SK-N-SH (cell line): ENCODE data around the gene GNG14. TPM values are rescaled to one million over a fixed set of nuclear protein-coding genes. Genes with fewer than 3 reads are reported as not detected.

Experiments used
- CTCF ChIA-PET: fragments of 300-600, 350-600 bp; formaldehyde crosslinking; extraction: SDS; loops from one replicate; lab custom pipeline; 2021; lab: Yijun Ruan, JAX
- POLR2A ChIA-PET: fragments of 350-600 bp; sonication (Branson Sonifier 250); formaldehyde crosslinking; extraction: SDS; loops from one replicate; lab custom pipeline; 2020; ENCODE audit warnings: antibody characterized with exemption, inconsistent platforms; lab: Yijun Ruan, JAX
- DNase-seq: peaks from one replicate; pipeline ENCODE4 v3.0.0; 2012
- H2AFZ ChIP-seq: fragments of 200-600 bp; sonication (generic); 2 replicates; pipeline ENCODE4 v1.8.1; 2016; ENCODE audit warnings: antibody characterized with exemption, mild to moderate bottlenecking, low read depth
- H3F3A ChIP-seq: fragments of 200-600 bp; sonication (generic); replicated peaks from 2 replicates; pipeline ENCODE3; 2016; ENCODE audit warnings: antibody characterized with exemption, mild to moderate bottlenecking; ENCODE audit not compliant: insufficient read depth
- H3K27ac ChIP-seq, 2 experiments: fragments of 200-500 bp in 1 of 2; fragments of 200-600 bp in 1 of 2; sonication (Bioruptor generic) in 1 of 2; sonication (generic), shearing (Covaris generic) in 1 of 2; 2 replicates each; pipeline versions ENCODE4 v1.5.1 to v1.6.1; 2014 to 2016; ENCODE audit warnings: low read depth in 2 of 2, inconsistent platforms in 1 of 2, low read length in 1 of 2, mild to moderate bottlenecking in 1 of 2, mixed read lengths in 1 of 2
- H3K27me3 ChIP-seq: fragments of 200-600 bp; sonication (generic), shearing (Covaris generic); 2 replicates; pipeline ENCODE4 v1.6.1; 2016; ENCODE audit warnings: mixed run types; ENCODE audit not compliant: insufficient read depth
- H3K36me3 ChIP-seq, 2 experiments: fragments of 200-500 bp in 1 of 2; fragments of 200-600 bp in 1 of 2; sonication (Bioruptor generic) in 1 of 2; sonication (generic) in 1 of 2; replicated peaks in 1 of 2; 2 replicates each; pipeline versions ENCODE3 to v1.5.1; 2014 to 2016; ENCODE audit warnings: low read length in 1 of 2, mild to moderate bottlenecking in 1 of 2; ENCODE audit not compliant: insufficient read depth in 2 of 2, control insufficient read depth in 1 of 2
- H3K4me1 ChIP-seq, 2 experiments: fragments of 200-500 bp in 1 of 2; fragments of 200-600 bp in 1 of 2; sonication (Bioruptor generic) in 1 of 2; sonication (generic), shearing (Covaris generic) in 1 of 2; 2 replicates each; pipeline versions ENCODE4 v1.5.1 to v1.6.1; 2014 to 2016; ENCODE audit warnings: low read depth in 1 of 2, low read length in 1 of 2, mixed run types in 1 of 2; ENCODE audit not compliant: insufficient read depth in 2 of 2, control insufficient read depth in 1 of 2
- H3K4me2 ChIP-seq: fragments of 200-600 bp; sonication (generic), shearing (Covaris generic); 2 replicates; pipeline ENCODE4 v1.6.1; 2017; ENCODE audit warnings: mixed run types
- H3K4me3 ChIP-seq, 2 experiments: fragments of 200-500 bp in 1 of 2; fragments of 200-600 bp in 1 of 2; sonication (Bioruptor generic) in 1 of 2; sonication (generic), shearing (Covaris generic) in 1 of 2; 2 replicates each; pipeline versions ENCODE4 v1.5.1 to v1.8.1; 2014 to 2016; ENCODE audit warnings: low read depth in 2 of 2, inconsistent platforms in 1 of 2, low read length in 1 of 2, mild to moderate bottlenecking in 1 of 2, mixed read lengths in 1 of 2, moderate library complexity in 1 of 2
- H3K79me2 ChIP-seq: fragments of 200-600 bp; sonication (generic); 2 replicates; pipeline ENCODE4 v1.8.1; 2017; ENCODE audit warnings: mild to moderate bottlenecking; ENCODE audit not compliant: insufficient read depth
- H3K9ac ChIP-seq: fragments of 200-600 bp; sonication (generic); 2 replicates; pipeline ENCODE4 v1.6.1; 2017; ENCODE audit warnings: mixed run types
- H3K9me2 ChIP-seq: fragments of 200-600 bp; sonication (generic); 2 replicates; pipeline ENCODE4 v1.6.1; 2017; ENCODE audit warnings: mixed run types
- H3K9me3 ChIP-seq: fragments of 200-600 bp; sonication (generic); 2 replicates; pipeline ENCODE4 v1.6.1; 2017; ENCODE audit warnings: mixed run types, mild to moderate bottlenecking, moderate library complexity
- H4K20me1 ChIP-seq: fragments of 200-600 bp; sonication (generic); 2 replicates; pipeline ENCODE4 v1.6.1; 2017; ENCODE audit warnings: mild to moderate bottlenecking, mixed run types; ENCODE audit not compliant: insufficient read depth
- FOXJ3 ChIP-seq: sonication (generic); formaldehyde crosslinking; IDR thresholded peaks from 2 replicates; pipeline ENCODE4 v1.5.1; 2020; ENCODE audit warnings: mild to moderate bottlenecking, missing genetic modification reagents
- GABPA ChIP-seq: IDR thresholded peaks from 2 replicates; pipeline ENCODE4 v1.4.0; 2012; ENCODE audit warnings: low read depth, mild to moderate bottlenecking
- JUND ChIP-seq: IDR thresholded peaks from 2 replicates; pipeline ENCODE4 v1.4.0; 2012
- NFIC ChIP-seq: IDR thresholded peaks from 2 replicates; pipeline ENCODE4 v1.4.0; 2012; ENCODE audit warnings: borderline replicate concordance
- NRF1 ChIP-seq: IDR thresholded peaks from 2 replicates; pipeline ENCODE4 v1.6.1; 2012; ENCODE audit warnings: low read depth, mild to moderate bottlenecking, low read length
- RFX5 ChIP-seq: IDR thresholded peaks from 2 replicates; pipeline ENCODE4 v1.6.1; 2012; ENCODE audit warnings: mild to moderate bottlenecking, improper control_type of control experiment, low read length
- RXRA ChIP-seq: IDR thresholded peaks from 2 replicates; pipeline ENCODE4 v1.4.0; 2012; ENCODE audit warnings: low read depth, mild to moderate bottlenecking, borderline replicate concordance
- SMC3 ChIP-seq: IDR thresholded peaks from 2 replicates; pipeline ENCODE4 v1.6.1; 2012; ENCODE audit warnings: low read depth, low read length, improper control_type of control experiment
- TAF1 ChIP-seq: IDR thresholded peaks from 2 replicates; pipeline ENCODE4 v1.6.1; 2012; ENCODE audit warnings: low read depth, mild to moderate bottlenecking, low read length, moderate library complexity, borderline replicate concordance
- TCF12 ChIP-seq: IDR thresholded peaks from 2 replicates; pipeline ENCODE4 v1.4.0; 2012
- TEAD4 ChIP-seq: IDR thresholded peaks from 2 replicates; pipeline ENCODE4 v1.4.0; 2012; ENCODE audit warnings: mild to moderate bottlenecking, borderline replicate concordance; ENCODE audit not compliant: insufficient read depth
- YY1 ChIP-seq: IDR thresholded peaks from 2 replicates; pipeline ENCODE4 v1.4.0; 2012; ENCODE audit warnings: low read depth, mild to moderate bottlenecking
- WGBS: methylation state at CpG from one replicate; pipeline ENCODE4 v1.1.6; 2017; ENCODE audit warnings: low lambda C conversion rate; 5-methylcytosine and 5-hydroxymethylcytosine counted together
- polyA plus RNA-seq, 3 experiments: library from polyadenylated mRNA; depleted of rRNA; stranded (reverse); fragments of >200 nt; gene quantifications; 2 replicates each; pipeline ENCODE4 v1.2.3, GENCODE V29; 2012
- TF ChIP-seq, protein P1 (sequence below): IDR thresholded peaks from 2 replicates; pipeline ENCODE4 v1.4.0; 2012; ENCODE audit warnings: low read depth, borderline replicate concordance
- TF ChIP-seq, protein P2 (sequence below): IDR thresholded peaks from 2 replicates; pipeline ENCODE4; 2012
- TF ChIP-seq, protein P3 (sequence below): IDR thresholded peaks from 2 replicates; pipeline ENCODE4 v1.4.0; 2012; ENCODE audit warnings: low read depth, borderline replicate concordance
- TF ChIP-seq, protein P4 (sequence below): IDR thresholded peaks from 2 replicates; pipeline ENCODE4 v1.4.0; 2012; ENCODE audit warnings: low read depth
- TF ChIP-seq, protein P5 (sequence below): IDR thresholded peaks from 2 replicates; pipeline ENCODE4 v1.6.1; 2012; ENCODE audit warnings: mild to moderate bottlenecking, low read depth, low read length, moderate library complexity
- TF ChIP-seq, protein P6 (sequence below): fragments of 200-600 bp; sonication (generic); IDR thresholded peaks from 2 replicates; pipeline ENCODE4 v1.6.1; 2017; ENCODE audit warnings: antibody characterized with exemption, mild to moderate bottlenecking, moderate library complexity
- TF ChIP-seq, protein P7 (sequence below): fragments of 150-350 bp; IDR thresholded peaks from 2 replicates; pipeline ENCODE4 v1.6.1; 2016; ENCODE audit warnings: mild to moderate bottlenecking, low read depth, low read length

Gene GNG14
- polyA plus RNA-seq, 1 of the 3 experiments (the other 2 are of a cell fraction), result not detected

DNA sequence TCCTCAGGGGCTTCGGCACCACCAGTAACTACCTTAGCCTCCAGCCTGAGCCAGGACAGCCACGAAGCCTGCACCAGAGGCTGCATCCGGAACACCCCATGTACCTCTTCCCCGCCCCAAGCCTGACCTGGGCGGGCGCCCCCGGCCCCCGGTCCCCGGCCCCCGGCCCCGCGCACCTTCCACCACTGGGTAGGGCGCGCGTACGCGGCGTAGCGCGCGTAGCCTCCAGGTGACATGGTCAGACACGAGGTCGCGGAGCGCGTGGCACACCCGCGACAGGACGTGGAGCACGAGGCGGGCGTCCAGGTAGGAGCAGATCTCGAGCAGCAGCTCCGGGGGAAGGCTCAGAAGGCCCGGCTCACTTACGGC is 8.2 kb downstream of the GNG14 start:
- no CpG with 5 or more reads among the region's 36 CpGs for WGBS
- peaks cover 33% of the 10 kb centered on the region for H3F3A ChIP-seq
- H3K4me1 ChIP-seq, result peaks cover 0 to 16% of the 10 kb centered on the region in 2 experiments; a peak in 2 of 4 replicates
- H3K27ac ChIP-seq, result peak overlapping the region in 1 of 2 experiments; percentile 83; a peak in 2 of 4 replicates
- no peaks in the 10 kb centered on the region for H4K20me1 ChIP-seq
- H3K79me2 ChIP-seq, result no peaks in the 10 kb centered on the region; the same call in 1 of the 2 replicates
- POLR2A ChIA-PET, result interaction anchor here (0.6 to 1.9 kb wide), 8 partner anchors 10 to 117 kb away, joined by 3 to 5 read pairs (median 4); partner anchors contain the start of genes DHPS, MAN2B1 and WDR83
- peak overlapping the region; percentile 89 for H2AFZ ChIP-seq
- peaks cover 15 to 17% of the 10 kb centered on the region in 2 experiments for H3K36me3 ChIP-seq
- peak overlapping the region; percentile 81 to 89 for H3K4me3 ChIP-seq
- no peaks in the 10 kb centered on the region for H3K27me3 ChIP-seq
- DNase-seq, result peak; percentile 59
- H3K4me2 ChIP-seq, result peak overlapping the region; percentile 81
- no peaks in the 10 kb centered on the region for H3K9me2 ChIP-seq
- CTCF ChIA-PET, result interaction anchor here (0.9 to 2.9 kb wide), 7 partner anchors 10 to 152 kb away, joined by 4 to 11 read pairs (median 4); no protein-coding TSS in a partner anchor
- TF ChIP-seq TCF12 (no peak), FOXJ3 (CRISPR knock-in tag) (no peak), TAF1 (no peak), NFIC (no peak), TEAD4 (no peak), RXRA (no peak), GABPA (no peak), SMC3 (no peak), YY1 (no peak), JUND (no peak), NRF1 (no peak), RFX5 (no peak)
- TF ChIP-seq, protein P1, sequence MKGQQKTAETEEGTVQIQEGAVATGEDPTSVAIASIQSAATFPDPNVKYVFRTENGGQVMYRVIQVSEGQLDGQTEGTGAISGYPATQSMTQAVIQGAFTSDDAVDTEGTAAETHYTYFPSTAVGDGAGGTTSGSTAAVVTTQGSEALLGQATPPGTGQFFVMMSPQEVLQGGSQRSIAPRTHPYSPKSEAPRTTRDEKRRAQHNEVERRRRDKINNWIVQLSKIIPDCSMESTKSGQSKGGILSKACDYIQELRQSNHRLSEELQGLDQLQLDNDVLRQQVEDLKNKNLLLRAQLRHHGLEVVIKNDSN, result no peak
- TF ChIP-seq, protein P2, sequence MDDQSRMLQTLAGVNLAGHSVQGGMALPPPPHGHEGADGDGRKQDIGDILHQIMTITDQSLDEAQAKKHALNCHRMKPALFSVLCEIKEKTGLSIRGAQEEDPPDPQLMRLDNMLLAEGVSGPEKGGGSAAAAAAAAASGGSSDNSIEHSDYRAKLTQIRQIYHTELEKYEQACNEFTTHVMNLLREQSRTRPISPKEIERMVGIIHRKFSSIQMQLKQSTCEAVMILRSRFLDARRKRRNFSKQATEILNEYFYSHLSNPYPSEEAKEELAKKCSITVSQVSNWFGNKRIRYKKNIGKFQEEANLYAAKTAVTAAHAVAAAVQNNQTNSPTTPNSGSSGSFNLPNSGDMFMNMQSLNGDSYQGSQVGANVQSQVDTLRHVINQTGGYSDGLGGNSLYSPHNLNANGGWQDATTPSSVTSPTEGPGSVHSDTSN, result no peak
- TF ChIP-seq, protein P3, sequence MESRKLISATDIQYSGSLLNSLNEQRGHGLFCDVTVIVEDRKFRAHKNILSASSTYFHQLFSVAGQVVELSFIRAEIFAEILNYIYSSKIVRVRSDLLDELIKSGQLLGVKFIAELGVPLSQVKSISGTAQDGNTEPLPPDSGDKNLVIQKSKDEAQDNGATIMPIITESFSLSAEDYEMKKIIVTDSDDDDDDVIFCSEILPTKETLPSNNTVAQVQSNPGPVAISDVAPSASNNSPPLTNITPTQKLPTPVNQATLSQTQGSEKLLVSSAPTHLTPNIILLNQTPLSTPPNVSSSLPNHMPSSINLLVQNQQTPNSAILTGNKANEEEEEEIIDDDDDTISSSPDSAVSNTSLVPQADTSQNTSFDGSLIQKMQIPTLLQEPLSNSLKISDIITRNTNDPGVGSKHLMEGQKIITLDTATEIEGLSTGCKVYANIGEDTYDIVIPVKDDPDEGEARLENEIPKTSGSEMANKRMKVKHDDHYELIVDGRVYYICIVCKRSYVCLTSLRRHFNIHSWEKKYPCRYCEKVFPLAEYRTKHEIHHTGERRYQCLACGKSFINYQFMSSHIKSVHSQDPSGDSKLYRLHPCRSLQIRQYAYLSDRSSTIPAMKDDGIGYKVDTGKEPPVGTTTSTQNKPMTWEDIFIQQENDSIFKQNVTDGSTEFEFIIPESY, result no peak
- TF ChIP-seq, protein P4, sequence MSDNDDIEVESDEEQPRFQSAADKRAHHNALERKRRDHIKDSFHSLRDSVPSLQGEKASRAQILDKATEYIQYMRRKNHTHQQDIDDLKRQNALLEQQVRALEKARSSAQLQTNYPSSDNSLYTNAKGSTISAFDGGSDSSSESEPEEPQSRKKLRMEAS, result no peak
- TF ChIP-seq, protein P5, sequence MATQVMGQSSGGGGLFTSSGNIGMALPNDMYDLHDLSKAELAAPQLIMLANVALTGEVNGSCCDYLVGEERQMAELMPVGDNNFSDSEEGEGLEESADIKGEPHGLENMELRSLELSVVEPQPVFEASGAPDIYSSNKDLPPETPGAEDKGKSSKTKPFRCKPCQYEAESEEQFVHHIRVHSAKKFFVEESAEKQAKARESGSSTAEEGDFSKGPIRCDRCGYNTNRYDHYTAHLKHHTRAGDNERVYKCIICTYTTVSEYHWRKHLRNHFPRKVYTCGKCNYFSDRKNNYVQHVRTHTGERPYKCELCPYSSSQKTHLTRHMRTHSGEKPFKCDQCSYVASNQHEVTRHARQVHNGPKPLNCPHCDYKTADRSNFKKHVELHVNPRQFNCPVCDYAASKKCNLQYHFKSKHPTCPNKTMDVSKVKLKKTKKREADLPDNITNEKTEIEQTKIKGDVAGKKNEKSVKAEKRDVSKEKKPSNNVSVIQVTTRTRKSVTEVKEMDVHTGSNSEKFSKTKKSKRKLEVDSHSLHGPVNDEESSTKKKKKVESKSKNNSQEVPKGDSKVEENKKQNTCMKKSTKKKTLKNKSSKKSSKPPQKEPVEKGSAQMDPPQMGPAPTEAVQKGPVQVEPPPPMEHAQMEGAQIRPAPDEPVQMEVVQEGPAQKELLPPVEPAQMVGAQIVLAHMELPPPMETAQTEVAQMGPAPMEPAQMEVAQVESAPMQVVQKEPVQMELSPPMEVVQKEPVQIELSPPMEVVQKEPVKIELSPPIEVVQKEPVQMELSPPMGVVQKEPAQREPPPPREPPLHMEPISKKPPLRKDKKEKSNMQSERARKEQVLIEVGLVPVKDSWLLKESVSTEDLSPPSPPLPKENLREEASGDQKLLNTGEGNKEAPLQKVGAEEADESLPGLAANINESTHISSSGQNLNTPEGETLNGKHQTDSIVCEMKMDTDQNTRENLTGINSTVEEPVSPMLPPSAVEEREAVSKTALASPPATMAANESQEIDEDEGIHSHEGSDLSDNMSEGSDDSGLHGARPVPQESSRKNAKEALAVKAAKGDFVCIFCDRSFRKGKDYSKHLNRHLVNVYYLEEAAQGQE, result no peak
- TF ChIP-seq, protein P6, sequence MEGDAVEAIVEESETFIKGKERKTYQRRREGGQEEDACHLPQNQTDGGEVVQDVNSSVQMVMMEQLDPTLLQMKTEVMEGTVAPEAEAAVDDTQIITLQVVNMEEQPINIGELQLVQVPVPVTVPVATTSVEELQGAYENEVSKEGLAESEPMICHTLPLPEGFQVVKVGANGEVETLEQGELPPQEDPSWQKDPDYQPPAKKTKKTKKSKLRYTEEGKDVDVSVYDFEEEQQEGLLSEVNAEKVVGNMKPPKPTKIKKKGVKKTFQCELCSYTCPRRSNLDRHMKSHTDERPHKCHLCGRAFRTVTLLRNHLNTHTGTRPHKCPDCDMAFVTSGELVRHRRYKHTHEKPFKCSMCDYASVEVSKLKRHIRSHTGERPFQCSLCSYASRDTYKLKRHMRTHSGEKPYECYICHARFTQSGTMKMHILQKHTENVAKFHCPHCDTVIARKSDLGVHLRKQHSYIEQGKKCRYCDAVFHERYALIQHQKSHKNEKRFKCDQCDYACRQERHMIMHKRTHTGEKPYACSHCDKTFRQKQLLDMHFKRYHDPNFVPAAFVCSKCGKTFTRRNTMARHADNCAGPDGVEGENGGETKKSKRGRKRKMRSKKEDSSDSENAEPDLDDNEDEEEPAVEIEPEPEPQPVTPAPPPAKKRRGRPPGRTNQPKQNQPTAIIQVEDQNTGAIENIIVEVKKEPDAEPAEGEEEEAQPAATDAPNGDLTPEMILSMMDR, result no peak
- TF ChIP-seq, protein P7, sequence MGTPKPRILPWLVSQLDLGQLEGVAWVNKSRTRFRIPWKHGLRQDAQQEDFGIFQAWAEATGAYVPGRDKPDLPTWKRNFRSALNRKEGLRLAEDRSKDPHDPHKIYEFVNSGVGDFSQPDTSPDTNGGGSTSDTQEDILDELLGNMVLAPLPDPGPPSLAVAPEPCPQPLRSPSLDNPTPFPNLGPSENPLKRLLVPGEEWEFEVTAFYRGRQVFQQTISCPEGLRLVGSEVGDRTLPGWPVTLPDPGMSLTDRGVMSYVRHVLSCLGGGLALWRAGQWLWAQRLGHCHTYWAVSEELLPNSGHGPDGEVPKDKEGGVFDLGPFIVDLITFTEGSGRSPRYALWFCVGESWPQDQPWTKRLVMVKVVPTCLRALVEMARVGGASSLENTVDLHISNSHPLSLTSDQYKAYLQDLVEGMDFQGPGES, result no peak
- H3K9me3 ChIP-seq, result no peaks in the 10 kb centered on the region
- peak overlapping the region; percentile 68 for H3K9ac ChIP-seq
